ENCODE measurements around the gene NALCN. TPM values are rescaled to one million over a fixed set of nuclear protein-coding genes. Genes with fewer than 3 reads are reported as not detected.

Gene NALCN
- total and polyA plus RNA-seq, 4 donors = 0.09 to 0.92 (median 0.18) TPM

- Histone ChIP-seq H3K27me3 (ENCODE audit: control insufficient read depth in 4 of 4, insufficient read depth in 4 of 4, low read length in 3 of 4) (no peaks in the 10 kb centered on the region), H3K9ac (ENCODE audit: low read depth in 1 of 2, low read length in 2 of 2) (no peak overlapping the region), H3K4me3 (ENCODE audit: low read depth in 1 of 3, low read length in 3 of 3) (no peak overlapping the region), H3K9me3 (ENCODE audit: control insufficient read depth in 4 of 4, low read length in 3 of 4) (no peaks in the 10 kb centered on the region), H3K4me1 (ENCODE audit: control insufficient read depth in 4 of 4, insufficient read depth in 4 of 4, low read length in 3 of 4) (no peaks in the 10 kb centered on the region), H3K27ac (ENCODE audit: low read depth in 1 of 2, low read length in 2 of 2) (no peak overlapping the region), H3K36me3 (ENCODE audit: control insufficient read depth in 4 of 4, insufficient read depth in 3 of 4, low read depth in 1 of 4, low read length in 3 of 4) (no peaks in the 10 kb centered on the region)
- no peak for TF ChIP-seq RAD21 (IDR thresholded peaks at IDR 0.05)
- no peak for TF ChIP-seq REST (IDR thresholded peaks at IDR 0.05)
- WGBS = 49% methylated on average over 2 of the region's 2 CpGs
- no peak for DNase-seq (ENCODE audit: low spot score)
These were observed 18.6 kb downstream of the NALCN start for GRCh38 chr13:101397742-101398141.

- TF ChIP-seq REST (IDR thresholded peaks at IDR 0.05) (no peak), FOXA1 (IDR thresholded peaks at IDR 0.05) (no peak), YY1 (IDR thresholded peaks at IDR 0.05) (no peak), MAX (IDR thresholded peaks at IDR 0.05) (no peak), EGR1 (IDR thresholded peaks at IDR 0.05; ENCODE audit: low read depth in 2 of 2) (no peak), CTCF (IDR thresholded peaks at IDR 0.05; ENCODE audit: low read depth, low read length, missing input control) (no peak), HNF4A (conservative IDR thresholded peaks at IDR 0.05) (no peak), JUND (IDR thresholded peaks at IDR 0.05) (no peak), ZBTB33 (IDR thresholded peaks at IDR 0.05) (no peak), TAF1 (conservative IDR thresholded peaks at IDR 0.05) (no peak), RAD21 (IDR thresholded peaks at IDR 0.05) (no peak), HNF4G (IDR thresholded peaks at IDR 0.05) (no peak), FOXA2 (IDR thresholded peaks at IDR 0.05) (no peak), GABPA (IDR thresholded peaks at IDR 0.05 in 1 of 2, conservative IDR thresholded peaks at IDR 0.05 in 1 of 2) (no peak), NR2F2 (IDR thresholded peaks at IDR 0.05) (no peak), ATF3 (IDR thresholded peaks at IDR 0.05) (no peak)
- H3K9me3 ChIP-seq (ENCODE audit: control insufficient read depth in 4 of 4, low read length in 3 of 4) = no peaks in the 10 kb centered on the region
- no peak for DNase-seq (ENCODE audit: low spot score)
- no peak overlapping the region for H3K27ac ChIP-seq (ENCODE audit: low read depth in 1 of 2, low read length in 2 of 2)
- no peaks in the 10 kb centered on the region for H3K36me3 ChIP-seq (ENCODE audit: control insufficient read depth in 4 of 4, insufficient read depth in 3 of 4, low read depth in 1 of 4, low read length in 3 of 4)
- no peak overlapping the region for H3K9ac ChIP-seq (ENCODE audit: low read depth in 1 of 2, low read length in 2 of 2)
- H3K4me3 ChIP-seq (ENCODE audit: low read depth in 1 of 3, low read length in 3 of 3) = no peak overlapping the region
- WGBS = 50% methylated on average over 2 of the region's 2 CpGs
- H3K27me3 ChIP-seq (ENCODE audit: control insufficient read depth in 4 of 4, insufficient read depth in 4 of 4, low read length in 3 of 4) = no peaks in the 10 kb centered on the region
- H3K4me1 ChIP-seq (ENCODE audit: control insufficient read depth in 4 of 4, insufficient read depth in 4 of 4, low read length in 3 of 4) = no peaks in the 10 kb centered on the region
These were observed 21.7 kb downstream of the NALCN start for GRCh38 chr13:101394605-101395004.

Measured in liver (tissue), 9 donors.